Left renal cortex interstitium (tissue), 4 donors: ENCODE results near the gene BBOX1. TPM values are rescaled to one million over a fixed set of nuclear protein-coding genes. Genes with fewer than 3 reads are reported as not detected.
A peak's percentile ranks its signal among the peaks of the same experiment; 100 is the strongest.
"Not testable (repeated sequence)": the region's sequence is repeated elsewhere in the genome, so short reads cannot be mapped to it uniquely, and the experiment has no call there.

Experiments
- DNase-seq, 4 donors: peaks; one replicate each; pipeline ENCODE4 v3.0.0-alpha.2; 2013; ENCODE audit warnings: low read depth in 4 of 4, low spot score in 2 of 4, missing footprints in 1 of 4
- polyA plus RNA-seq, 4 donors: library from polyadenylated mRNA; unstranded; fragments of 120-200 nt; gene quantifications; one replicate each; pipeline ENCODE4 v1.2.1, GENCODE V29; 2013; ENCODE audit not compliant: insufficient read length in 4 of 4

BBOX1 gene, protein sequence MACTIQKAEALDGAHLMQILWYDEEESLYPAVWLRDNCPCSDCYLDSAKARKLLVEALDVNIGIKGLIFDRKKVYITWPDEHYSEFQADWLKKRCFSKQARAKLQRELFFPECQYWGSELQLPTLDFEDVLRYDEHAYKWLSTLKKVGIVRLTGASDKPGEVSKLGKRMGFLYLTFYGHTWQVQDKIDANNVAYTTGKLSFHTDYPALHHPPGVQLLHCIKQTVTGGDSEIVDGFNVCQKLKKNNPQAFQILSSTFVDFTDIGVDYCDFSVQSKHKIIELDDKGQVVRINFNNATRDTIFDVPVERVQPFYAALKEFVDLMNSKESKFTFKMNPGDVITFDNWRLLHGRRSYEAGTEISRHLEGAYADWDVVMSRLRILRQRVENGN
- 10 to 100 TPM; 35.5 to 63.9 (median 48.7) TPM for polyA plus RNA-seq

DNA sequence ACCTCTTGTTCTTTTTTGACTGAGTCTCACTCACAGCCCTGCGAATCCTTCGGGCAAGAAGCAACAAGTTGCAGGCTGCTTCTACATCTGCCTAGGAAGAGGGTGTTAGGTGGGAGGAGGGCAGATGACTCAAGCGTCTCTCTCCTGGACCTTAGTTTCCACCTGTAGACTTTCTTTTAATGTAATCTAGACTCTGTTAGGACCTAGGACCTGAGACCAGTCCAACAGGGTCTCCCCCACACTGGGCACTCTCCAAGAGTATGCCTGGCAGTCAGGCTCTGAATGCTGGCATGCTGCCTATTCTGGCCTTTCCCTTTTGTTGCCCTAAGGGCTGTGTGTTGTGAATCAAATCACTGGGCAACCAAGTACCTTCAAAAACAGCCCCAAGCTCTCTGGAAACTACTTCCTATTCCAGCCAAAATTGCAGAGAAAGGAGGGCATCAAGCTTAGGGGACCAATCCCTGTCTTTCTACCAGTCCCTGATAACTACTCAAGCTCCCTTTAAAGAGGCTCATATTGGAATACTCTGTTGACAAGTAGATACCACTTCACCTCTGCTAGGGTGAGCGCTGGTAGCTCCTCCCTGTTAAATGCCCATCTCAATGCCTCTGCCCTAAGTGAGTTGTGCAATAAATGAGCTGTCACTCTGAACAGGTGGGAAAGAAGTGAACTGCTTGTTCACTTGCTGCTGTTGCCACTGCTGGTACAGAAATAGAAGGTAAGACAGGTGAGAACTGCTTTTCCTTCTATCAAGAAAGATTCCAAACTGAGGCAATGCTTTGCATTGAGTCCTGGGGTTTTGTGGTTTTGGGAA, at the start of gene BBOX1:
Gene BBOX1, plus strand, starts transcription at position 514 of the 814 bp plus-strand sequence. CDS start 14,616 bp downstream, outside the sequence.
- no peak for DNase-seq

DNA sequence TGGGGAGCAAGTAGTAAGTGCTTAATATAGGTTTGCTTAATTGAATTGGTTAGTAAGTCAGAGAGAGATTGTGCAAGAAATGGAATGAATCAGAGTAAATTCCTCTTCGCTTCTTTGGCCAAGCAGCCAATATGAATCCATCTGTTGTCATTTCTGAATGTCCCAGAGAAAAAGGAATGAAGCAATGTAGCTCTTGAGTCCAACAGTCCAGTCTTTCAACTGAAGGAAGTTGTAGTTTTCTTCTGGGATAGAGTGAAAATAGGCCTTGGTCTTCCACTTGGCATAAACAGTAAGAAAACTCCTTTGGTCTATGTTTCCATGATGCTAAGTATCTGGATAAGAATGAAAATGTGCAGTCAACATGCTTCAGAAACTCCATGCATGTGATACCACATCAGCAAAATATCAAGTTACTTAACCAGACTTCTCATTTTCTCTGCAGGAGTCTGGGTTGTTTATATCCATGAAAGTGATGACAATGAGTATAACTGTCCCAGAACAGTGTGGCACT, 48.5 kb upstream of the BBOX1 start:
- DNase-seq = no peak

DNA sequence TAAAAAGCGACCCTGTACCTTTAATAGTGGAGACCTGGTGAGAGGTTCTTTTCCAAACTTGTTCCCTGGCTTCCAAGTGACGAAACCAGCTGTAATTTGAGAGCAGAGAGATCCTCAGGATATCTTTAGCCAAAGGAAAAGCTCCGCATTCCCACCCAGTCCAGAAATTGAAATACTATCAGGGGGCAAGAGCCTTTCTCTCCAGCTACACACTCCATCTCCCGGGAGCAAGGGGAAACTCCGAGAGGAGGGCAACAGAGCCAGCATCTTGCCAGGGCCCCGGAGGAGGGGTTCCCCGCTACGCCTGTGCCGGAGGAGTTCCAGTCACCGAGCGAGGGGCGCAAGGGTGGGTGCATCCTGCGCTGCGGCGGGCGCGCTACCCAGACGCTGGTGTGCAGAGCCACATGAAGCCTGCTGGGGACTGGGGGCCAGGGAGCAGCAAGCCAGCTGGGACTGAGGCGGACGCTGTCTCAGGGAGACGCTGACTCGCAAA, 46.6 kb upstream of the BBOX1 start, which contains the start of gene FIBIN:
Gene FIBIN, plus strand, starts transcription at position 148 of the 493 bp plus-strand sequence. CDS start 415 bp downstream, outside the sequence.
- DNase-seq = peak in 3 of 4 donors; percentile 36 to 60 (median 51)

DNA sequence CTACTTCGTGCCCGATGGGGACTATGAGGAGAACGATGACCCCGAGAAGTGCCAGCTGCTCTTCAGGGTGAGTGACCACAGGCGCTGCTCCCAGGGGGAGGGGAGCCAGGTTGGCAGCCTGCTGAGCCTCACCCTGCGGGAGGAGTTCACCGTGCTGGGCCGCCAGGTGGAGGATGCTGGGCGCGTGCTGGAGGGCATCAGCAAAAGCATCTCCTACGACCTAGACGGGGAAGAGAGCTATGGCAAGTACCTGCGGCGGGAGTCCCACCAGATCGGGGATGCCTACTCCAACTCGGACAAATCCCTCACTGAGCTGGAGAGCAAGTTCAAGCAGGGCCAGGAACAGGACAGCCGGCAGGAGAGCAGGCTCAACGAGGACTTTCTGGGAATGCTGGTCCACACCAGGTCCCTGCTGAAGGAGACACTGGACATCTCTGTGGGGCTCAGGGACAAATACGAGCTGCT, 46.0 kb upstream of the BBOX1 start:
- DNase-seq = no peak

DNA sequence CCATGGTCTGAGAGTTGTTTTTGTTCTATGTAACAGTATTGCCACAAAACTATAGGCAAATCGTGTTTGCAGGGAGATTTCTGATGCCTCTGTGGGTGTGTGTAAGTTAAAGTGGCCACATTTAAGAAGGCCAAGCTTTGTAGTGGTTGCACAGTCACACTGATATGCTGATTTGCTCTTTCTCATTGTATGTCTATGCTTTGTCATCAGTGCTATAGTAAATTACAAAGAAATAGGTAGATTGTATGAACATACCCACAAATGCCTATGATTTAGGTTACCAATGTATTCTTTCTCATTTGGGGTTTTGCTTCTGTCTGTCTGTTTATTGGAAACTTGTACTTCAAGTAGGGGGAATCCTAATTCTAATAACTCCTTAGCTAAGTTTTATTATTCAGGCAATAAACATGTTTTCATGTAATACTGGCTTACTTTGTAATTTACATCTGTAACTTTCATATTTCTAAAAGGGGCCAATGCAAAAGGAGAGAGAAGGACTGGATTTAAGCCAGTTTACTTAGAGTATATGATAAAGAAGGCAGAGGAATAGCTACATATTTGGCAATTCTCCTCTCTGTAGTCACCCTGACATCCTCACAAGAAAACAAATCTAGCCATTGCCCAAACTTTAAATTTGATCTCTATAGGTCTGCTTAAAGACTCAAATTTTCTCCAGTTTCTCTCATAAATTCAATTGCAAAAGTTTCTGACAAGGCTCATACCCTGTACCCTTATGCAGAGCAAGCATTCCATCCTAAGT, 44.7 kb upstream of the BBOX1 start:
- DNase-seq = no peak

DNA sequence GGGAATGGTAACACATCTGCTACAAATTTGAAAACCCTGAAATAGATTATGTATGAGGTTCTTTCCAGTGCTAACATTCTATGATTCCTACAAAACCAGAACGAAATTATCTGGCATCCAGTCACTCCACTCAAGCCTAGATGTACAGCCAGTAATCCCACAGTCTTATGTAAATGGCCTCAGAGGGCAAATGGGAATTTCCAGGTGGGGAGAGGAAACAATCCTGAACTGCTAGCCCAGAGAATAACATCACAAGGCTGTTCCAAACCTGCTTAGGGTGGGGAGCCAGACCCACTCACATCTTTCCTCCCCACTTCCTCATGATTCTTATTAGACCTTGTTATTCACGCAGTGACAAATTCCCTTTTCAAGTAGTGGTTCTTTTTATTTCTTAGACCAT, 43.2 kb upstream of the BBOX1 start:
- DNase-seq = no peak

DNA sequence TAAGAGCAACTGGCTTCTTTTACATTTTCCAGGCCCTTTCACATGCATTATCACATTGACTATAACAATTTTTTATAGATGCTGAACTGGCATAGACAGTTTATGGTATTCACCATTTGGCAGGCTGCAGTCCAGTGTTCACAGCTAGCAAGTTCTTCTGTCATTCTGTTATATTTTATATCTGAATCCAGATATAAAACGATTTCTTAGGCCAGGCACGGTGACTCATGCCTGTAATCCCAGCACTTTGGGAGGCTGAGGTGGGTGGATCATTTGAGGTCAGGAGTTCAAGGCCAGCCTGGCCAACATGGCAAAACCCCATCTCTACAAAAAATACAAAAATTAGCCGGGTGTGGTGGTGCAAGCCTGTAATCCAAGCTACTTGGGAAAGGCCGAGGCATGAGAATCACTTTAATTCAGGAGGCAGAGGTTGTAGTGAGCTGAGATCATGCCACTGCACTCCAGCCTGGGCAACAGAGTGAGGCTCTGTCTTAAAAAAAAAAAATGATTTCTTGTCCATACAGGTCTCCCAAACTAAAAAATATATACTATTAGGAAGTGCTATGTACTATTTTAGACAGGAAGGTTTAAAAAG, 39.4 kb upstream of the BBOX1 start:
- DNase-seq = not testable (repeated sequence)

DNA sequence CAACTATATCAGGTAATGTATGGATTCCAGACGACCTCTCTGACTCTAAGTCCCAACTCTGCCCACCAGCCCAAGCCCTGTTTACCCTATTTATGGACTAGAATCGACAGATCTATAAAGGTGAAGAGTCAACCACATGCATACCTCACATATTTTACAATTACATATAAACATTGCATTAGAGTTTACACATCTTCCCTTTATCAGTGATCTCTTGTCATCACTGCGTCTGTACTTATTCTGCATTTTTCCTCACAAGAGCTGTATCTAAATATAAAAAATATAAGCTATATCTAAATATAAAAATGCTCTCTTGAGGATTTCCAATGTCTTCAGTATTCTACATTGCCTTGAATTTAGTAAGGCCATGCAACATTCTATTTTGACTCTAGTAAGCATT, 38.2 kb upstream of the BBOX1 start:
- DNase-seq = no peak

DNA sequence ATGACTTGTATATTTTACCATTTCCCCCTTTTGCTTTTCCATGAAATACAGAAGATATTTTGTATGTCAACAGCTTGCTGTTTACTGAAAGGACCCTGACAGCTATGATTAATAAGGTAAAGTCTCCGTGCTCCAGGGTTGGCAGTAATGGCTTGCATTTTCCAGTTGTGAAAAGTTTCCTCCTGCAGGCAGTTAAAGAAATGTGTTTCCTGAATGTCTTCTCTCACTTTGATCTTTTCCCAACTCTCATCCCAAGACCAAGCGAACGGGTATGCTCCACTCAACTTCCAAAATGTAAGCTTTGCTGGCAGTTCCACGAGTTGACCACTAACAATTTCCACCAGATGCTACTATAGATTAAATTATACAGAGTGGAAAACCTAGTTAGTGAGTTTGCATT, 37.8 kb upstream of the BBOX1 start:
- DNase-seq = no peak

DNA sequence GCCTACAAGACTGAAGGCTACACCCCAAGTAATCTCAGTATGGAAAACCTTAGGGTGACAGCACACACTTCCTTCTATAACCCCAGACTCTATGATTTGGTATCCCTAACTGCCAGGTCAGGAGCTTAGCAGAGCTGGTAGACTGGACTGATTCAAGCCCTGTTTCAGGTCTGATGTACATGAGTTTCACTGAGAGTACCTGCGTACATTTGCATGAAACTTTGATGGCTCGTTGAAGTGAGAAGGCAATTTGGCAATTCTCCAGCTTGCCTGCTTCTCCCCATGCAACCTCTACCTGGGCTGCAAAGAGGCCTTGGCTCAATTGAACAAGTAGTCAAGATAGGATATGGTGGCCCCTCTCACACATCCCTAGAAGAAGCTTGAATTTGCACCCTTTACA, 36.5 kb upstream of the BBOX1 start:
- DNase-seq = no peak

DNA sequence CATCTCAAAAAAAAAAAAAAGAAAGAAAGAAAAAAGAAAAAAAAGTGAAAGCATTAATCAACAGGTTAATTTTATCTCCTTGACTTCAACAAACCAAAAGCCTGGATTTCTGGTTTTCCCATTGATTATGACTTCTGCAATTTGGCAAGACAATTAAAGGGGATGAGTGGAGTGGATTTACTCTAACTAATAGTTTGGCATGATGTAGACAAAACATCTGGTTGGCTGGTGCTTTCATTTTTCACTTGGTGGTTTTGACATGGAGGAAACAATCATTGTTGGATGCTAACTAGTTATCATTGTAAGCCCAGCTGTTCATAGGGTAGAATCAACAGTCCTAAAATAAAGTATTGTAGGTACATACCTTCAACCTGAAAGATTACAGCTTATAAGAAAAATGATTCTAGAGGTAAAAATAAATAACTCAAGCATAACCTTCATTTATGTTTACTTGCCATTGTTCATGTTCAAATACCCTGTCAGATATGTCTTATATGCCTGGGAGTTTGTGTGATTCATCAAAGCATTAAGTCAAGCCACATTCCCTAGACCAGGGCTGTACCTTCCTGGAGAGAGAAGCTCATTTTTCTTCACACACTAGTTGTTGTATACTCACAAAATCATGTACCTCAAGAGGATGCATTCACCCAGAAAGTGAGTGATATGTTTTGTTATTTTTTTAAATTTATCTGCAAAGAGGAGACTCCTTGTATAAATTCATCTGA, 31.6 kb upstream of the BBOX1 start:
- DNase-seq = no peak

DNA sequence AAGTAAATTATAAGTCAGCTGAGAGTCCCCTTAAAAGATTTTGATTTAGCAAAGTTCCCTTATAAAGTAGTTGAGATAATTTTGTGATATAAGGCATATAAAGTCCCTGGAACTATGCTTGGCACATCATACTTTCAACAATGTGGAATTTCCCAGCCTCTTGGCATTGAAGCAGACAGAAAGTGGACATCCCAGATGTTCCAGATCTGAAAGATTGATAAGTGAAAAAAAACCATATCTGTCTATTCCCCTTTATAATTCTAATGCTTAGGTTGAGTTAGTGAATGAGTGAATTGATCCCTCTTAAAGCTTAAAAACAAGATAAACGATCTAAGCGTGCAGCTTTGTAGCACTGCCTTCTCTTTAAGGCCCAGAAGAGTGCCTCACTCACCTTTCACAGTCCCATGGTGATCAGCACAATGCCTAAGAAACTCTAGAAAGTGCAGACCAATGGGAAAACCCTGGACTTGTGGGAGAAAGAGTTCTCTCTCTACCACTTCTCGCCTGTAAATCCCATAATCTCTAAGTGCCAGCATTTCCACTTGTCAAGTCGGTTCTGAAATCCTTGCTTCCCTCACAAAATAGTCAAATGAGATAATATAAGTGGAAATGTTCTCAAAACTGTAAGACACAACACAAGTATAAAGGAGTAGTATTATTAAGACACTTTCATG, 28.9 kb upstream of the BBOX1 start:
- no peak for DNase-seq

DNA sequence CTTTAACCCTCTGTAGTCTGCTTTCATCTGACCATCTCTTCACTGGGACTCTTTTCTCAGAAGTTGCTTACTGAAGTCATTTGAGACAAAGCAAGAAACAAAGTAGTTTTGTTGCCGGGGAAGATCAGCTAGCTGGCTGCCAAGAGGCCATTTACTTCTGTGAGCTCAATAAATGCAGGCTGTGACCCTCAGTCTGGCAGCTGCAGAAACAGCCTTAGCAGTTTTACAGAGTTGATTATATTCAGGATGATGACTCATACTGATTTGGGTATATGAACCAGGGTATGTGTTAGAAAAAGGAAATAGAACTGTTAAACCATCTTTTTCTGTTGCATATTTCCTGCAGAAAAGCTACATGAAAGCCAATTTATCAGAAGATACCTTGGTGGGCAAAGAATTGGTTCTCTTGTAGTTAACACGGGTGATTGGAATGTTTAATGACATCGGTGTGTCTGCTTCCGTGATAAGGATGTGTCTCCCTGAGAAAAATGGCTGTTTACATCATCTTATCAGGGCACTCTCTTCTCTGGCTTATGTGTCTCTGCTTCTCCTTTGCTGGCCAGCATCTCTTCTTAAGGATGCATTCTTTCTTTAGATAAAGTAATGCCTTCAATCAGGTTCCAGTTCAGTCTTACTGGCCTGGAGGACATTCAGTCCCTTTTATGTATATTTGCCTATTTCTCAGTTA, 28.2 kb upstream of the BBOX1 start:
- DNase-seq = no peak

DNA sequence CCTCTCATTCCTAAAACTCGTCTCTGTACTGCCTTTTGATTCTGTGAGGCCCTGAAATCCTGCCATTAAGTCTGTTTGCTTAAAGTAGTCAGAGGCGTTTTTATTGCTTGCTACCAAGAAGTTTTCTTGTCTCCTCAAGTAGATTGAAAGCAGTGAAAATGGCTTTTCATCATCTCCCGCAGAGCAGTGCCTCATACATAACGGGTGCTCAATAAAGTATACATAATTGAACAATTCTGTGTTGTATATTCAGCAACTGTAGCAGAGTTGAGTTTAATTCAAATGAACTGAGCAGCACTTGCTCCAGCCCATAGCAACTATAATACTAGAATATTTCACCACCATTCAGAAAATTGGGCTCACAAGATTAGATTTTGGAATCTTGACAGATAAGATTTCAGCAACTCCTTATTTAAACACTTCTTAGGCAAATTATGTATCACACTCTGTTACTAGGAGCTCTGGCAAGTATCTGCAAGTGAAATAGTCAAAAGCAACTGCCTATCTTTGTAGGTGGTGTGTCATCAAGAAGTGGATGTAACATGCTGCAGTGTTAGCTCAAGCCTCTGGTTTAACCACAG, 26.7 kb upstream of the BBOX1 start:
- no peak for DNase-seq

DNA sequence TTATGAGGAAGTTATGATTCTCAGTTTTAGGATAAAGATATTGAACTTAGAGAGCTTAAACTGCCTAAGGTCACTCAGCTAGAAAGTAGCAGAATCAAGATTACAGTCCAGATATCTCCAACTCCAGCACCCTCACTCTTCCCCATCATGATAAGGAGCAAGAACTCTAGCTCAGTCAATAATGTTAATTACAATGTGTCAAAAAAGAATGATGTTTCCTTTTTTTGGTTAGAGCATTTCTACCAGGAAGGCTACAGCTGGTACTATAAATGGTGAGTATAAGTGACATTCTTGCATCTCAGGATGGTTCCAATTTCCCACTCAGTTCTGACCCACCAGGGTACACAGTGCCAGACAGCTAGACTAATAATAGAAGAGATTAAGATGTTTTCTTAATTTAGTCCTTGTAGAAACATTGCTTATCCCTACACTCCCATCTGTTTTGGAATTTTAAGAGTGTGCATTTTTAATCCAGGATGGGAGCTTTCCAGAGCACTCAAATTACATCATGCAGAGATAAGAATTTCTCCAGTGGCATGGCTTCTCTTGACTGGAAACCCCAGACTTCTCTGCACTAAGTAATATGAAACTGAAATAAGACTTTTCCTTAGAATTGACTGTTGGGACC, 21.6 kb upstream of the BBOX1 start:
- DNase-seq = no peak

DNA sequence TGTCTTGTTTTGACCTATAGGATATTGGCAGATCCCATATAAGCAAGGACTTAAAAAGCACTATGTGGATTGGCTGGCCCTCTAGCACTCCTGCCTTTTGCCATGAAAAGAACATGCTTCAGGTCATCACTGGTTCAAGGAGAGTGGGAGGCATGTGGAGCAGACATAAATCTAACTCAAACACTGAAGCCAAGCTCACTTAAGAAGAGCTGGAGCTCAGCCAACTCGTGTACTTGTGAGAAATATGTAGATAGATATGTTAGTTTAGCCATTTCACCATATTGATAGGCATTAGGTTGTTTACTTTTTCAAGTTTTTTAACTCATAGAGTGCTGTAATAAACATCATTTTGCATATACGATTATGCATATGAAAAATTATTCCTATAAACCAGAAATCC, 19.9 kb upstream of the BBOX1 start:
- no peak for DNase-seq

DNA sequence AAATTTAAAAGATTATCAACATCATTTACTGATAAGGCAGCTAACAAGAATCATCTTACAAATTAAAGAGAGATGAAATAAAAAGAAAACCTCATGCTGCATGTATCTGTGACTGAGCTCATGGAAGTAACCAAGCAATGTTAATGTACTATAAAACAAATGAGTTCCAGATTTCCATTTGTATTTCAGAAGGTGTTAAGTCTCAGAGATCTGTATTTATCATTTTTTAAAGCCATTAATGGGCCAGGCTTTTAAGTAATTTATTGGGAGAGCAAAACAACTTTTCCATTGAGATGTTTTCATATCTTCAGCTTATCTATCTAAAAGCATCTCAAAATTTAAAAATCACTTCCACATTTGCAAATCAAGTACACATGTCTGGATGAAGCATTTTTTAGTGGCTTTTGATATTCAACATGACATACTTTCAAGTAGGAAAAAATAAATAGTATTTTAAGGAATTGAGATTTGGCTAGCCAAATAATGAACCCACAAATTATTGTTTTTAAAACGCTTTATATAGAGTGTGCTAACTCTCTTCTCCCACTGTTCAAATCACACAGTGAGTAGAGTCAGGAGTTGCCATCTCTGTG, 17.9 kb upstream of the BBOX1 start:
- DNase-seq = no peak
